ENCODE data around the gene PGAP1.

The PGAP1 gene

GRCh38 chr2:196873511-196873910, 53.0 kb downstream of the PGAP1 start:
- ATAC-seq (ENCODE audit: insufficient read depth, low read depth): no peak
- peaks cover 46% of the 10 kb centered on the region for H3K36me3 ChIP-seq (ENCODE audit: insufficient read depth, low read length)

DNA sequence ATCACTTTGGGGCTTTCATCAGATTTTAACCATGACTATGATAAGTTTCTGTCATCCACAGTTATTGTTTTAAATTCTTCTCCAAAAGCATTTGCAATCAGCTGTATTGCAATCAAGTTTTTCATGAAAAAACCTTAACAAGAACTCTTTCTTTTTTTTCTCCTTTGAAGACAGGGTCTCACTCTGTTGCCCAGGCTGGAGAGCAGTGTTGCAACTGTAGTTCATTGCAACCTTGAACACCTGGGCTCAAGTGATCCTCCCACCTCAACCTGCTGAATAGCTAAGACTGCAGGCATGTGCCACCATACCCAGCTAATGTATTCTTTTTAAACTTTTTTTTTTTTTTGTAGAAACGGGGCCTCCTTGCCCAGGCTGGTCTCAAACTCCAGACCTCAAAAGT, 71.9 kb downstream of the PGAP1 start:
- no peaks in the 10 kb centered on the region for H3K27me3 ChIP-seq (ENCODE audit: insufficient read depth, low read length, poor library complexity)
- no peak overlapping the region for H3K4me2 ChIP-seq (ENCODE audit: insufficient read depth, low read length)
- peaks cover 20% of the 10 kb centered on the region for H3K36me3 ChIP-seq (ENCODE audit: insufficient read depth, low read length)

More at GRCh38 chr2:196873511-196873910, 53.0 kb downstream of the PGAP1 start:
- H3K79me2 ChIP-seq (ENCODE audit: insufficient read depth, low read length): no peaks in the 10 kb centered on the region
- H3K4me1 ChIP-seq (ENCODE audit: insufficient read depth, low read length): no peaks in the 10 kb centered on the region; the same call in 1 of the 2 replicates
- H4K20me1 ChIP-seq (ENCODE audit: insufficient read depth, low read length): no peaks in the 10 kb centered on the region
- H2AFZ ChIP-seq (ENCODE audit: low read depth, low read length): no peak overlapping the region
- H3K9me3 ChIP-seq (ENCODE audit: insufficient read depth, low read length, severe bottlenecking): no peaks in the 10 kb centered on the region
- TF ChIP-seq EZH2 (IDR thresholded peaks at IDR 0.05; ENCODE audit: borderline replicate concordance, low read depth, low read length, severe bottlenecking) (no peak), CTCF (IDR thresholded peaks at IDR 0.05; ENCODE audit: borderline replicate concordance, extremely low read depth, low read length, poor library complexity, severe bottlenecking) (no peak)
- H3K4me3 ChIP-seq (ENCODE audit: low read depth in 1 of 2, low read length in 2 of 2): no peak overlapping the region
- DNase-seq: no peak
- H3K27ac ChIP-seq (ENCODE audit: low read length): no peak overlapping the region
- no peak overlapping the region for H3K4me2 ChIP-seq (ENCODE audit: insufficient read depth, low read length)
- H3K27me3 ChIP-seq (ENCODE audit: insufficient read depth, low read length, poor library complexity): no peaks in the 10 kb centered on the region
- H3K9ac ChIP-seq (ENCODE audit: low read depth, low read length): no peak overlapping the region

GRCh38 chr2:196853301-196854087, 73.0 kb downstream of the PGAP1 start:
- no peak for ATAC-seq (ENCODE audit: insufficient read depth, low read depth)
- H3K27ac ChIP-seq (ENCODE audit: low read length): no peak overlapping the region

More for the DNA sequence above, 71.9 kb downstream of the PGAP1 start:
- Histone ChIP-seq H3K4me1 (ENCODE audit: insufficient read depth, low read length) (no peaks in the 10 kb centered on the region), H4K20me1 (ENCODE audit: insufficient read depth, low read length) (no peaks in the 10 kb centered on the region), H3K4me3 (ENCODE audit: low read depth in 1 of 2, low read length in 2 of 2) (no peak overlapping the region), H2AFZ (ENCODE audit: low read depth, low read length) (no peak overlapping the region), H3K9me3 (ENCODE audit: insufficient read depth, low read length, severe bottlenecking) (peaks cover 2% of the 10 kb centered on the region), H3K27ac (ENCODE audit: low read length) (no peak overlapping the region), H3K9ac (ENCODE audit: low read depth, low read length) (no peak overlapping the region), H3K79me2 (ENCODE audit: insufficient read depth, low read length) (no peaks in the 10 kb centered on the region)
- DNase-seq: no peak
- ATAC-seq (ENCODE audit: insufficient read depth, low read depth): no peak
- TF ChIP-seq EZH2 (IDR thresholded peaks at IDR 0.05; ENCODE audit: borderline replicate concordance, low read depth, low read length, severe bottlenecking) (no peak), CTCF (IDR thresholded peaks at IDR 0.05; ENCODE audit: borderline replicate concordance, extremely low read depth, low read length, poor library complexity, severe bottlenecking) (no peak)

More at GRCh38 chr2:196853301-196854087, 73.0 kb downstream of the PGAP1 start:
- H3K9me3 ChIP-seq (ENCODE audit: insufficient read depth, low read length, severe bottlenecking): no peaks in the 10 kb centered on the region
- no peak for DNase-seq
- no peaks in the 10 kb centered on the region for H3K79me2 ChIP-seq (ENCODE audit: insufficient read depth, low read length)
- H3K36me3 ChIP-seq (ENCODE audit: insufficient read depth, low read length): peaks cover 20% of the 10 kb centered on the region
- TF ChIP-seq EZH2 (IDR thresholded peaks at IDR 0.05; ENCODE audit: borderline replicate concordance, low read depth, low read length, severe bottlenecking): no peak
- TF ChIP-seq CTCF (IDR thresholded peaks at IDR 0.05; ENCODE audit: borderline replicate concordance, extremely low read depth, low read length, poor library complexity, severe bottlenecking): no peak
- no peak overlapping the region for H3K4me2 ChIP-seq (ENCODE audit: insufficient read depth, low read length)
- H3K4me3 ChIP-seq (ENCODE audit: low read depth in 1 of 2, low read length in 2 of 2): no peak overlapping the region
- no peak overlapping the region for H2AFZ ChIP-seq (ENCODE audit: low read depth, low read length)
- no peaks in the 10 kb centered on the region for H3K27me3 ChIP-seq (ENCODE audit: insufficient read depth, low read length, poor library complexity)
- H3K4me1 ChIP-seq (ENCODE audit: insufficient read depth, low read length): no peaks in the 10 kb centered on the region
- no peak overlapping the region for H3K9ac ChIP-seq (ENCODE audit: low read depth, low read length)
- no peaks in the 10 kb centered on the region for H4K20me1 ChIP-seq (ENCODE audit: insufficient read depth, low read length)

Data from DND-41 (cell line).